Measurements from ENCODE around the gene GPATCH8.

DNA sequence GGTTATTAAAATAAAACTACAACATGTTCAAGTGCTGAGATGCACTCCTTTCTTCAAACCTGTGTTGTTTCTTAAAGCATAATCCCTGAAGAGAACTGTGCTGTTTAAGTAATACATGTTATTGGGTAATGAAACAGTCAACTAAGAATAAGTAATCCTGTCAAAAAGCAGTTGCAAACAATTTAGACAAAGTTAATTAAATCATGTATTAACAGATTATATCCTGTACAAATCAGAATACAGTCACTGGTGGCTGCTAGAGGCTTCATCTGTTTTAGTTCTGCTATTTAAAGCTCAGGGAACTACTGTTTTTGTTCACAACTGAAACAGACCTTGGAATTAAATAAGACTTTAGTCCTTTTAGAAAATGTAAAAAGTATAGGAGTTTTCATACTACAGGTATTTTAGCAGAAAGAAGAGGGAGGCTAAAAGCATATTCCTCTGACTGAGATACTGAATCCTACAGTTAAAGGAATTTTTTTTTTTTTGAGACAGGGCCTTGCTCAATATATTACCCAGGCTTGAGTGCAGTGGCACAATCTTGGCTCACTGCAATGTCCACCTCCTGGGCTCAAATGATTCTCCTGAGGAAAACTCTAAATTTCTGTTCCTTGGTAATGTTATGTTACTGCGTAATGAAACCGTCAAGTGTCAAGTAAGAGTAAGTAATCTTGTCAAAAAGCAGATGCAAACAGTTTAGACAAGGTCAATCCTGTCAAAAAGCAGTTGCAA, 86.5 kb downstream of the GPATCH8 start:
- TF ChIP-seq, protein P1, sequence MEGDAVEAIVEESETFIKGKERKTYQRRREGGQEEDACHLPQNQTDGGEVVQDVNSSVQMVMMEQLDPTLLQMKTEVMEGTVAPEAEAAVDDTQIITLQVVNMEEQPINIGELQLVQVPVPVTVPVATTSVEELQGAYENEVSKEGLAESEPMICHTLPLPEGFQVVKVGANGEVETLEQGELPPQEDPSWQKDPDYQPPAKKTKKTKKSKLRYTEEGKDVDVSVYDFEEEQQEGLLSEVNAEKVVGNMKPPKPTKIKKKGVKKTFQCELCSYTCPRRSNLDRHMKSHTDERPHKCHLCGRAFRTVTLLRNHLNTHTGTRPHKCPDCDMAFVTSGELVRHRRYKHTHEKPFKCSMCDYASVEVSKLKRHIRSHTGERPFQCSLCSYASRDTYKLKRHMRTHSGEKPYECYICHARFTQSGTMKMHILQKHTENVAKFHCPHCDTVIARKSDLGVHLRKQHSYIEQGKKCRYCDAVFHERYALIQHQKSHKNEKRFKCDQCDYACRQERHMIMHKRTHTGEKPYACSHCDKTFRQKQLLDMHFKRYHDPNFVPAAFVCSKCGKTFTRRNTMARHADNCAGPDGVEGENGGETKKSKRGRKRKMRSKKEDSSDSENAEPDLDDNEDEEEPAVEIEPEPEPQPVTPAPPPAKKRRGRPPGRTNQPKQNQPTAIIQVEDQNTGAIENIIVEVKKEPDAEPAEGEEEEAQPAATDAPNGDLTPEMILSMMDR (IDR thresholded peaks at IDR 0.05): no peak
- no peak for TF ChIP-seq EZH2 (IDR thresholded peaks at IDR 0.05)

Measured in neural progenitor cell (in vitro differentiated cells).